ENCODE measurements around the gene PRODH. TPM values are rescaled to one million over a fixed set of nuclear protein-coding genes. Genes with fewer than 3 reads are reported as not detected.
"Not testable (repeated sequence)": the region's sequence is repeated elsewhere in the genome, so short reads cannot be mapped to it uniquely, and the experiment has no call there.

PRODH gene
- total RNA-seq, 1 experiment from 2014 or later: not detected

GRCh38 chr22:18958321-18958705 is 22.2 kb upstream of the PRODH start:
- H3K27ac ChIP-seq (ENCODE audit: low read length); H3K4me1 ChIP-seq (ENCODE audit: low read length); H3K27me3 ChIP-seq (ENCODE audit: low read length); DNase-seq; H3K4me3 ChIP-seq (ENCODE audit: low read length); H3K9ac ChIP-seq (ENCODE audit: low read length); H3K4me2 ChIP-seq (ENCODE audit: low read depth, low read length, poor library complexity, severe bottlenecking); H3K9me2 ChIP-seq (replicated peaks; ENCODE audit: insufficient read depth, low read length); H3K9me3 ChIP-seq (ENCODE audit: low read length); H4K20me1 ChIP-seq (ENCODE audit: insufficient read depth, low read depth, low read length); H3K36me3 ChIP-seq (ENCODE audit: insufficient read depth, low read length); H3K79me2 ChIP-seq (ENCODE audit: low read length); H2AFZ ChIP-seq (ENCODE audit: low read length): not testable (repeated sequence)

GRCh38 chr22:18957621-18958320 is 21.7 kb upstream of the PRODH start:
- H3K9ac ChIP-seq (ENCODE audit: low read length); H3K27me3 ChIP-seq (ENCODE audit: low read length); H3K9me3 ChIP-seq (ENCODE audit: low read length); H4K20me1 ChIP-seq (ENCODE audit: insufficient read depth, low read depth, low read length); H3K4me3 ChIP-seq (ENCODE audit: low read length); H2AFZ ChIP-seq (ENCODE audit: low read length); H3K4me2 ChIP-seq (ENCODE audit: low read depth, low read length, poor library complexity, severe bottlenecking); DNase-seq; H3K79me2 ChIP-seq (ENCODE audit: low read length); H3K9me2 ChIP-seq (replicated peaks; ENCODE audit: insufficient read depth, low read length); H3K36me3 ChIP-seq (ENCODE audit: insufficient read depth, low read length); H3K27ac ChIP-seq (ENCODE audit: low read length); H3K4me1 ChIP-seq (ENCODE audit: low read length): not testable (repeated sequence)

- H3K4me2 ChIP-seq (ENCODE audit: low read depth, low read length, poor library complexity, severe bottlenecking); H3K9me3 ChIP-seq (ENCODE audit: low read length); H3K36me3 ChIP-seq (ENCODE audit: insufficient read depth, low read length); H3K27ac ChIP-seq (ENCODE audit: low read length); H3K4me1 ChIP-seq (ENCODE audit: low read length); H3K4me3 ChIP-seq (ENCODE audit: low read length); DNase-seq; H3K27me3 ChIP-seq (ENCODE audit: low read length); H3K79me2 ChIP-seq (ENCODE audit: low read length); H3K9ac ChIP-seq (ENCODE audit: low read length); H4K20me1 ChIP-seq (ENCODE audit: insufficient read depth, low read depth, low read length); H2AFZ ChIP-seq (ENCODE audit: low read length); H3K9me2 ChIP-seq (replicated peaks; ENCODE audit: insufficient read depth, low read length): not testable (repeated sequence)
Observed at GRCh38 chr22:18956956-18957355, 20.9 kb upstream of the PRODH start.

- not testable (repeated sequence) for H2AFZ ChIP-seq (ENCODE audit: low read length)
Observed at GRCh38 chr22:18956121-18956895, 20.2 kb upstream of the PRODH start.

GRCh38 chr22:18955696-18956095 is 19.6 kb upstream of the PRODH start:
- Histone ChIP-seq H3K4me2 (ENCODE audit: low read depth, low read length, poor library complexity, severe bottlenecking) (no peak overlapping the region), H3K4me3 (ENCODE audit: low read length) (no peak overlapping the region), H3K27me3 (ENCODE audit: low read length) (no peaks in the 10 kb centered on the region), H3K79me2 (ENCODE audit: low read length) (no peaks in the 10 kb centered on the region), H3K27ac (ENCODE audit: low read length) (no peak overlapping the region), H3K9ac (ENCODE audit: low read length) (no peak overlapping the region), H3K9me3 (ENCODE audit: low read length) (no peaks in the 10 kb centered on the region), H4K20me1 (ENCODE audit: insufficient read depth, low read depth, low read length) (no peaks in the 10 kb centered on the region), H3K4me1 (ENCODE audit: low read length) (no peaks in the 10 kb centered on the region), H2AFZ (ENCODE audit: low read length) (no peak overlapping the region), H3K36me3 (ENCODE audit: insufficient read depth, low read length) (no peaks in the 10 kb centered on the region), H3K9me2 (replicated peaks; ENCODE audit: insufficient read depth, low read length) (no peaks in the 10 kb centered on the region)
- DNase-seq: no peak

More at GRCh38 chr22:18956121-18956895, 20.2 kb upstream of the PRODH start:
- not testable (repeated sequence) for H3K4me1 ChIP-seq (ENCODE audit: low read length); H3K4me2 ChIP-seq (ENCODE audit: low read depth, low read length, poor library complexity, severe bottlenecking); H3K9ac ChIP-seq (ENCODE audit: low read length); H3K36me3 ChIP-seq (ENCODE audit: insufficient read depth, low read length); H3K27me3 ChIP-seq (ENCODE audit: low read length); H4K20me1 ChIP-seq (ENCODE audit: insufficient read depth, low read depth, low read length); H3K9me2 ChIP-seq (replicated peaks; ENCODE audit: insufficient read depth, low read length); H3K79me2 ChIP-seq (ENCODE audit: low read length); H3K4me3 ChIP-seq (ENCODE audit: low read length); H3K9me3 ChIP-seq (ENCODE audit: low read length); H3K27ac ChIP-seq (ENCODE audit: low read length); DNase-seq

- no peak for DNase-seq
- Histone ChIP-seq H3K27me3 (ENCODE audit: low read length) (no peaks in the 10 kb centered on the region), H3K9me2 (replicated peaks; ENCODE audit: insufficient read depth, low read length) (no peaks in the 10 kb centered on the region), H3K9ac (ENCODE audit: low read length) (no peak overlapping the region), H3K4me1 (ENCODE audit: low read length) (no peaks in the 10 kb centered on the region), H3K4me3 (ENCODE audit: low read length) (no peak overlapping the region), H2AFZ (ENCODE audit: low read length) (no peak overlapping the region), H3K79me2 (ENCODE audit: low read length) (no peaks in the 10 kb centered on the region), H3K36me3 (ENCODE audit: insufficient read depth, low read length) (no peaks in the 10 kb centered on the region), H4K20me1 (ENCODE audit: insufficient read depth, low read depth, low read length) (no peaks in the 10 kb centered on the region), H3K4me2 (ENCODE audit: low read depth, low read length, poor library complexity, severe bottlenecking) (no peak overlapping the region), H3K27ac (ENCODE audit: low read length) (no peak overlapping the region), H3K9me3 (ENCODE audit: low read length) (no peaks in the 10 kb centered on the region)
Observed at GRCh38 chr22:18954990-18955571, 19.0 kb upstream of the PRODH start.

GRCh38 chr22:18954303-18954989 is 18.4 kb upstream of the PRODH start:
- H3K9ac ChIP-seq (ENCODE audit: low read length); H3K4me3 ChIP-seq (ENCODE audit: low read length); H3K27me3 ChIP-seq (ENCODE audit: low read length); H3K4me2 ChIP-seq (ENCODE audit: low read depth, low read length, poor library complexity, severe bottlenecking); H3K9me3 ChIP-seq (ENCODE audit: low read length); H4K20me1 ChIP-seq (ENCODE audit: insufficient read depth, low read depth, low read length); H2AFZ ChIP-seq (ENCODE audit: low read length); H3K79me2 ChIP-seq (ENCODE audit: low read length); H3K9me2 ChIP-seq (replicated peaks; ENCODE audit: insufficient read depth, low read length); H3K36me3 ChIP-seq (ENCODE audit: insufficient read depth, low read length); H3K27ac ChIP-seq (ENCODE audit: low read length); H3K4me1 ChIP-seq (ENCODE audit: low read length): not testable (repeated sequence)
- peak; percentile 85 for DNase-seq

- not testable (repeated sequence) for H3K4me2 ChIP-seq (ENCODE audit: low read depth, low read length, poor library complexity, severe bottlenecking); H4K20me1 ChIP-seq (ENCODE audit: insufficient read depth, low read depth, low read length); H3K4me1 ChIP-seq (ENCODE audit: low read length); H3K9ac ChIP-seq (ENCODE audit: low read length); H3K36me3 ChIP-seq (ENCODE audit: insufficient read depth, low read length); H3K4me3 ChIP-seq (ENCODE audit: low read length); H3K9me3 ChIP-seq (ENCODE audit: low read length); DNase-seq; H2AFZ ChIP-seq (ENCODE audit: low read length); H3K27me3 ChIP-seq (ENCODE audit: low read length); H3K9me2 ChIP-seq (replicated peaks; ENCODE audit: insufficient read depth, low read length); H3K79me2 ChIP-seq (ENCODE audit: low read length); H3K27ac ChIP-seq (ENCODE audit: low read length)
Observed at GRCh38 chr22:18953128-18953527, 17.0 kb upstream of the PRODH start.

Data from Karpas-422 (cell line).